HG03097 (cell line): ENCODE measurements around the gene KDM6B.

ENCODE experiments used
- ATAC-seq: cut with Tn5 transposase; IDR thresholded peaks from one replicate; pipeline ENCODE4 v1.9.1; 2021; ENCODE audit not compliant: unreplicated experiment, low FRiP score

The KDM6B gene

DNA sequence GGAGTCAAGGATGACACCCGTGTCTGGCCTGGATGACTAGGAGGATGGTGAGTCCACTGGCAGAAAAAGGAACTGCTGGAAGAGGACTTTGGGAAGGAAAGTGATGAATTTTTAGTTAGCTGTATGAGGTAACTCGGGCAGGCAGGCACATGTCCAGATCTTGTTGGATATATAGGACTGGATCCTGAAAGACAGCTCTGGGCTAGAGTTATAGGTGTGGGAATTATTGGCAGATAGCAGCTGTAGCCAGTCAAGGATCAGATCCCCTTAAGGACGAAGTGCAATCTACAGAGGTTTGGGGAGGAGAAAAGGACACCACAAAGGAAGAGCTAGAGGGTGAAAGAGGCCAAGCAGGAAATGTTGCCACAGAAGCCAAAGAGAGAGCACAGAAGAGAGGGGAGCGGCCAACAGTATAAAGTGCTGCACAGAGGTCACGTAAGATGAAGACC, 33.9 kb downstream of the KDM6B start:
- ATAC-seq: no peak

DNA sequence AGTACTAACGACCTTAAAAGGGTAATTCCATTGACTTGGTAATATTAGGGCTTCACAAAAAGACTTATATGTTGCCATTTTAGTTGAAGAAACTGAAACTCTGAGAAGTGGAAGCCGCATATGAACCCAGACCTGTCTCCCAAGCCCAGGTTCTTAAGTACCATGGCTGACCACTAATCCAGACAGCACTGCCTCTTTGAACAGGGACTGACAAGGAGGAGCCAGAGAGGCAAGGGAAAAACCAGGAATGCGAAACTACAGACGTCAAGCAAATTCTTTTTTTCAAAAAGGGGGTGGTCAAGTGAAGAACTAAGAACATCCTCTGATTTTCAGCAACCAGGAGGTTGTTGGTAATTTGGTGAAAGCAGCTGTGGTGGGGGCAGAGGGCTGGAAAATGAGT, 39.0 kb downstream of the KDM6B start:
- no peak for ATAC-seq

DNA sequence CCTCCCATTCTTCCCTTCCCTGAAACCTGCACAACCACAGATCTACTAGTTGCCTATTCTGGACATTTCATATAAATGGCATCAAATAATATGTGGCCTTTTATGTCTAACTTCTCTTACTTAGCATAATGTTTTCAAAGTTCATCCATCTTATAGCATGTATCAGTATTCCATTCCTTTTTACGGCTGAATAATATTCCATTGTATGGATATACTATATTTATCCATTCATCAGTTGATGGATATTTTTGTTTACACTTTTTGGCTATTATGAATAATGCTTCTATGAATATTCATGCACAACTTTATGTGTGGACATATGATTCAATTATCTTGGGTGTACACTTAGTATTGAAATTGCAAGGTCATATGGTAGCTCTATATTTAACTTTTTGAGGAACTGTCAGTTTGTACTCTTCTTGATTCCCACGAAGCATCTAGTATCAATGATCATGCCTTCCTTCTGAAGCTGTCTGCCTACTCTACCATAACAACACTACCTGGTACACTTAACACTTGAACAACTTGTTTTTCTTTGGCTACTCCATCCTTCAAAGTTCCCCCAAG, 41.9 kb downstream of the KDM6B start:
- ATAC-seq: no peak

DNA sequence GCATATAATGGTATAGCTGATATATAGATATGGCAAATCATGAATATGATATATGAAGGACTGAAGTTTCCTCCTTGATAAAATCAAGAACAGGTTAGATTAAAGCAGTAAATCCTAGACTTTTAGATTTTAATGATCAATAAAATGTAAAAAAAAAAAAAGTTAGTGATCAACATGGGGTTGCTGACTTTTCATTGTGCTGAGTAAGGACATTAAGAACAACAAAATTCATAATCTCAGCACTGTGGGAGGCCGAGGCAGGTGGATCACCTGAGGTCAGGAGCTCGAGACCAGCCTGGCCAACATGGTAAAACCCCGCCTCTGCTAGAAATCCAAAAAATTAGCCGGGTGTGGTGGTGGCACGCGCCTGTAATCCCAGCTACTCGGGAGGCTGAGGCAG, 44.2 kb downstream of the KDM6B start:
- no peak for ATAC-seq

DNA sequence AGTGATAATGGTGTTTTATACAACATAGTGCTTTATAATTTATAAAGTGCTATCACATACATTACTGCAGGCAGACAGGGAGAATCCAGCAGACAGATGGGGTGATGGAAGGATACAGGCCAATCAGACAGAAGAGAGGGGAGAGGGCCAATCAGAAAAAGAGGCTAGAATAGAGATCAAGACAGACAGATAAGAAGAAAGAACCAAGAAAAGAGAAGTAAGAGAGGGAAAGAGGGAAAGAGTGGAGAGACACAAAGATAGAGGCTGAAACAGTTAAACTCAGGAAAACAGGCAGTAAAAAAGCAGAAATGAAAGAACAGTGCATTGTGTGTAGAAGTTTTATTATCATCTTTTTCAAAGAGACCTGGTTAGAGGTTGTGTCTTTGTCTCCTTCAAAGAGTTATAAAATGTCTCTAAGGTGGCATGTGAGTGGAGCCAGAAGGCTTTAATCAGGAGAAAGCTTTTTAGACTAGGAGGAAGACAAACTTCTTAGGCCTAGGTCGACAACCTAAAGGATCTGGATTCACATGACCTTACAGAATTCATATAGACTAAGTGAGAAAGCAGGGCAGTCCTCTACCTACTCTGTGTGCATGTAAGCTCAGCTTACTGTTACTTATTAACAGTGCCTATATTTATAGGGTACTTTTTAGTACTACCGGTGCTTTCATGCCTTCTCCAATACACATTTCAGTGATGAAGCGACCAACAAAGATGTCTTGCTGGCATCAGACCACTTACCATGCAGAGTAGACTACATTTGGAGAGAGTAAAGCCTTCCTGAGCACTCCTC, 46.3 kb downstream of the KDM6B start:
- no peak for ATAC-seq

DNA sequence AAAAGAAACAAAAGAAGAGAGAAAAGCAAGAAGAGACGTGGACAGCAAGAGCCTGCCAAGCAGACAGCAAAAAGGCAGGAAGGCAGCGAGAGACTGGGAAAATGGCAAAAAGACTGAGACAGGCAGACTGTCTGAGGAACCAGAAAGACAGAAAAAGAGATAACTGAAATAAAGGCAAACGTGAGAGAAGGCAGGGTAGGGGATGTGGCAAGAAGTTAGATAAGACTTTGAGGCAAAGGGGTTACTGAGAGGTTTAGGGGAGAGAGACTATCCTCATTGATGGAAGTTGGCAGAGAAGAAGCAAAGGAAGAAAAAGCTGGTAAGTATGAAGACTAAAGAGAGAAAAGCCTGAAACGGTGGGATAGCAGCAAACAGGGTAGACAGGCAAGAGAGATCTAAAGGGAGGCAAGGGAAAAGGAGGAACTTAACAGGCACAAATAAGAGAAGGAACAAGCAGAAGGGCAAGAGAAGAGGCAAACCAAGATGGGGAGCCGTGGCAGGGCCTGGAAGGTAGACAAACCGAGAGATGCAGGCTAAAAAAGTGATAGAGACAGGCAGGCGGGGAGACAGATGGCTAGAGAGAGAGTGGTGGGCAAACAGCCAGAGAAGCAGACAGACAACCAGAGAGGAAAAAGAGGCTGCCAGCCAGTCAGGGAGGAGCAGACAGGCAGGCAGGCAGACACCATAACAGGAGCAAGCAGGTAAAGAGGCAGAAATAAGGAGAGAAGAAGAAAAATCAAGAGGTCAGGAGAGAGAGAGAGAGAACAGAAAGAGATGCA, 47.4 kb downstream of the KDM6B start:
- no peak for ATAC-seq

DNA sequence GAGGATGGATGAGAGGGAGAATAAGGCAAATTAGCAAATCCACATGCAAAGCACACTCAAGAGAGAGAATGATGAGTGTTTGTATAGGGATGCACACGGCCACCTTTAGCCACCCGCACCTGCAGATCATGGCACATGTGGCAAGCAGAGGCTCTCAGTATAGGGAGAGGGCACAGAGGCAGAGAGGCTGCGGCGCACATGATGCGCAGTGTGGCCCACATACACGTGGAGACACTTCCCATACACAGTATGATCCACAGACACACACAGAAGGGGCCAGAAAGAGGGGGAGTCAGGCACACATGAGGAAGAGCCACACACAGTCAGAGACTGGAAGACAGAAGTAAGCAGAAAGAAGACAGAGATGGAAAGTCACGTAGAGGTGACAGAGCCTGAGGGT, 48.1 kb downstream of the KDM6B start:
- ATAC-seq: no peak

DNA sequence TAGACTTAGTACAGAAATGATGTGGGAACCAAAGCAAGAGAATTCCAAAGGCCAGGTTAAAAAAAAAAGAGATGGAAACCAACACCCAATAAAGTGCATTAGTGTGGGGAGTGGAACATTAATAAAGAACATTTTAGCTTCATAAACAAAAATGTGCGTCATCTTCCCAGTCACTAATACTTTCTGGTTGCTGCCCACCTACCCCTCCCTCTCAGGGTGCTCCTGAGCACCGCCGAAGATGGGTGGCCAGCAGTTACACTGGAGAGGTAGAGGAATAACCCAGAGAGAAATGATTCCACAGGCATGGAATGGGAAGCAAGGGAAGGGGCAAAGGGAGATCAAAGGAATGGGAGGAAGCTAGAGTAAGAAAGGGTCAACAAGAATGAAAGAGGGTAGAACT, 48.6 kb downstream of the KDM6B start:
- no peak for ATAC-seq
